Measurements from ENCODE around the gene GALNT8.

Gene GALNT8

GRCh38 chr12:4802841-4803240 lies 82.6 kb downstream of the GALNT8 start:
- DNase-seq, result no peak

DNA sequence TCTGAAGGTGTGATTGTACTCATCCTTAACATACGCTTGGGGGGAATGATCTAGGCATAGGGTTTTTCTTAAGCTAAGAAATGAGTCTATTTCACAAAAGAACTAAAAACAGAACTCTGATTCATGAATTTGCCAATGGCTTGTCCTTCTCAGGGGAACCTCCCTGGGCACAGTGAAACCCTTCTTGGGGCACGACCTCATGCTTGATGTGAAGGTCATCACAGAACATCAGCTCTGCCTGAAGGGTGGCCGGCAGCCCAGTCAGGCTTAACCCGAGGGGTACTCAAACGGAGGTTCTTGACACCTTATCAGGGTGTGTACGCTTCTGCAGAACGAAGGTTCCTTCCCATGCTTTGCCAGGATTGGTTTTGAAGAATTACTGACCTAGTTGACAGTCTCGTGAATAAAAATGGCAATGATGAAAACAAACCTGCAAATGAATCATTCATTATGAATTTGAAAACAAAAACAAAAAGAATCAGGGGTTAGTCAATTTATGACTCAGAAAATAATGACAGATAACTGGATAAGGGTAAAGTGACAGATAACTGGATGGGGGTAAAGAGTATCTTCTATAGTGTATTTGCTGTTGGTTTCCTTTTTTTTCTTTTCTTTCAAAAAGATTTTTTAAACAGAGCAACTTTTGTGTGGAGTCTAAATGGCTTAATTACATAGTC lies 86.4 kb downstream of the GALNT8 start:
- no peak for DNase-seq

GRCh38 chr12:4807116-4807783 lies 87.0 kb downstream of the GALNT8 start:
- DNase-seq, result no peak

- DNase-seq, result no peak
Measured at GRCh38 chr12:4807813-4808212, 87.6 kb downstream of the GALNT8 start.

DNA sequence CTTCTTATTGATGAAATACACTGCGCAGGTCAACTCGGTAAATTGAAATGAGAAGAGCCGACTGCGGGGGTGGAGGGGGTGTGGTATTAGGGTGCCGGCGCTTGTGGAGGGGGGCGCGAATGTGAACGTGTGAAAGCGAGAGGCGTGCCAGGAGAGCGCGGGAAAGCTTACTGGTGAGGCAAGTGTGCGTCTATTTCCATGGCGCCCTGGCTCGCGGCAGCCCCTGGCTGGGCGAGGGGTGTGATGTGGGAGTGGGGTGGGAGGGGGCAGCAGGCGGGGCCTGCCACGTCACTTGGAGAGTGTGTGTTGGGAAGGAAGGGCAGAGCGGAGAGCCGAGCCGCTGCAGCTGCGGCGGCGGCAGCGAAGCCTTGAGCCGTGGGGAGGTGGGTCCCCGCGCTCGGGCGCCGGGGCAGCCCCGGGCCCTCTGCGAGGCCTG lies 88.8 kb downstream of the GALNT8 start:
- peak in 1 of 2 experiments; percentile 42 for DNase-seq

DNA sequence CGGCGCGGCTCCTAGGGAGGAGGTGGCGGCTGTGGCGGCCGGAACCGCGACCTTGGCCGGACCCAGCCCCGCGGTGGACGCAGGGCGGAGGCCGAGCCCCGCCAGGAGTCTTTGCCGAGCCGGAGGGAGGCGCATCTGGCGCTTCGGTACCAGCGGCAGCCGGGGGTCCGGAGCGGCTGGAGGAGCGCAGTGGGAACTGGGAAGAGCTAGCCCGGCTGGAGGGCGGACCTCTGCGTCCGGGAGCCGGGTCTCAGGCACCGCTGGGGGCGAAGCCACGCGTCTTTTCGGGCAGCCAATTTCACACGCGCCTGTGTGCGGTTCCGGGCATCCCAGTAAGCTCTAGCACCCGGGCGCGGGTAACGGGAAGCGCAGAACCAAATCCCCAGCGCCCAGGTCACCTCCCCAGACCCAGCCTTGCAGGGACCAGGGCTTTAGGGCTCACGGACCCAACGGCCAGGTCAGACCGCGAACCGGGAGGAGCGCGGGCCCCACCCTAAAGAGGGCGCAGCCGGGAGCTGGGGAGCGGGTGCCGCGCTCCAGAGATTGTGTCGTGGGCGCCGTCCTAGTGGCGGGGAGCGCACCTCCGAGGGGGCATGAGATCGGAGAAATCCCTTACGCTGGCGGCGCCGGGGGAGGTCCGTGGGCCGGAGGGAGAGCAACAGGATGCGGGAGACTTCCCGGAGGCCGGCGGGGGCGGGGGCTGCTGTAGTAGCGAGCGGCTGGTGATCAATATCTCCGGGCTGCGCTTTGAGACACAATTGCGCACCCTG lies 89.4 kb downstream of the GALNT8 start:
- peak in 1 of 2 experiments; percentile 16 for DNase-seq

DNA sequence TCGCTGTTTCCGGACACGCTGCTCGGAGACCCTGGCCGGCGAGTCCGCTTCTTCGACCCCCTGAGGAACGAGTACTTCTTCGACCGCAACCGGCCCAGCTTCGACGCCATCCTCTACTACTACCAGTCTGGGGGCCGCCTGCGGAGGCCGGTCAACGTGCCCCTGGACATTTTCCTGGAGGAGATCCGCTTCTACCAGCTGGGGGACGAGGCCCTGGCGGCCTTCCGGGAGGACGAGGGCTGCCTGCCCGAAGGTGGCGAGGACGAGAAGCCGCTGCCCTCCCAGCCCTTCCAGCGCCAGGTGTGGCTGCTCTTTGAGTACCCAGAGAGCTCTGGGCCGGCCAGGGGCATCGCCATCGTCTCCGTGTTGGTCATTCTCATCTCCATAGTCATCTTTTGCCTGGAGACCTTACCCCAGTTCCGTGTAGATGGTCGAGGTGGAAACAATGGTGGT lies 90.0 kb downstream of the GALNT8 start:
- no peak for DNase-seq

- DNase-seq, result no peak
Measured at GRCh38 chr12:4812624-4813327, 92.6 kb downstream of the GALNT8 start.

GRCh38 chr12:4813741-4814140 lies 93.5 kb downstream of the GALNT8 start:
- DNase-seq, result peak in 1 of 2 experiments; percentile 9

DNA sequence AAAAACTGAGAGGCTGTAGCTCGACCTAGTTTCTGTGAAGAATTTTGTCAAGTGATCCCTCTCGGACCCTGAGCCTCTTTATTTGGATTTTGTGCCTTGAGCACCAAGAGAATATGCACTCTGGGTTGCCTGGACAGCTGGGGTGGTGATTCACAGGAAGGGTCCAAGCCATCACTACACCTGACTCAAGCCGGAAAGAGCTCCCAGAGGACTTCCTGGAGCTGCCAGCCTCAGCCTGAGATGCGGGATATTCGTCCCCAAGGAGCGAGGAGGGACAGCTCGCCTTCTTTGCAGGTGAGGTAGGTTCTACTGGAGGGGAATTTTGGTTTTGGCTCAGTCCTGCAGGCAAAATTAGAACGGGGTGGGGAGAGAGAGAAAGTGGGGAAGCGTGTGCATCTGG lies 94.3 kb downstream of the GALNT8 start:
- DNase-seq, result no peak

- DNase-seq, result peak in 1 of 2 experiments; percentile 11
Measured at GRCh38 chr12:4816744-4817525, 96.7 kb downstream of the GALNT8 start.

- DNase-seq, result no peak
Measured at GRCh38 chr12:4817880-4818279, 97.7 kb downstream of the GALNT8 start.

GRCh38 chr12:4819654-4820053 lies 99.5 kb downstream of the GALNT8 start:
- no peak for DNase-seq

GRCh38 chr12:4820971-4821370 lies 100.8 kb downstream of the GALNT8 start:
- no peak for DNase-seq

Measured in NCI-H524 (cell line).